HG02763 (cell line): ENCODE measurements around the gene CDH5.
"Not testable (repeated sequence)": the region's sequence is repeated elsewhere in the genome, so short reads cannot be mapped to it uniquely, and the experiment has no call there.

ENCODE experiments used
- ATAC-seq: cut with Tn5 transposase; IDR thresholded peaks from one replicate; pipeline ENCODE4 v1.9.1; 2021; ENCODE audit warnings: mild to moderate bottlenecking, moderate library complexity; ENCODE audit not compliant: unreplicated experiment

The CDH5 gene

GRCh38 chr16:66366433-66367299 lies at the start of gene CDH5:
Gene CDH5, plus strand, starts transcription at chr16:66366691. Its CDS starts 12,647 bp downstream, at chr16:66379338.
- ATAC-seq, result no peak

- ATAC-seq, result no peak
These were observed 48.0 kb upstream of the CDH5 start for GRCh38 chr16:66318505-66318904.

GRCh38 chr16:66320774-66321173 lies 45.7 kb upstream of the CDH5 start:
- no peak for ATAC-seq

GRCh38 chr16:66322174-66322573 lies 44.3 kb upstream of the CDH5 start:
- peak; percentile 54 for ATAC-seq

- no peak for ATAC-seq
These were observed 41.5 kb upstream of the CDH5 start for GRCh38 chr16:66324815-66325515.

- ATAC-seq, result no peak
These were observed 40.6 kb upstream of the CDH5 start for GRCh38 chr16:66325717-66326376.

GRCh38 chr16:66326991-66327513 lies 39.4 kb upstream of the CDH5 start:
- no peak for ATAC-seq

- ATAC-seq, result no peak
These were observed 38.2 kb upstream of the CDH5 start for GRCh38 chr16:66328282-66328681.

- not testable (repeated sequence) for ATAC-seq
These were observed 35.0 kb upstream of the CDH5 start for GRCh38 chr16:66331464-66331863.

GRCh38 chr16:66332634-66333610 lies 33.6 kb upstream of the CDH5 start:
- no peak for ATAC-seq

- ATAC-seq, result no peak
These were observed 31.5 kb upstream of the CDH5 start for GRCh38 chr16:66334853-66335574.

- no peak for ATAC-seq
These were observed 30.7 kb upstream of the CDH5 start for GRCh38 chr16:66335704-66336329.

- no peak for ATAC-seq
These were observed 28.9 kb upstream of the CDH5 start for GRCh38 chr16:66337463-66338188.

GRCh38 chr16:66342294-66342900 lies 24.1 kb upstream of the CDH5 start:
- ATAC-seq, result no peak

- no peak for ATAC-seq
These were observed 21.9 kb upstream of the CDH5 start for GRCh38 chr16:66344533-66345145.

GRCh38 chr16:66346221-66346620 lies 20.3 kb upstream of the CDH5 start:
- ATAC-seq, result no peak

GRCh38 chr16:66352304-66352703 lies 14.2 kb upstream of the CDH5 start:
- ATAC-seq, result no peak

GRCh38 chr16:66353055-66353454 lies 13.4 kb upstream of the CDH5 start:
- no peak for ATAC-seq
